DLD1 (cell line): ENCODE results near the gene GNA12.

ENCODE experiments used
- in situ Hi-C: cut with HindIII; loops from 2 replicates; pipeline ENCODE4 v1.10.0; 2017; ENCODE audit warnings: low sequenced_read_pairs

GNA12 gene

DNA sequence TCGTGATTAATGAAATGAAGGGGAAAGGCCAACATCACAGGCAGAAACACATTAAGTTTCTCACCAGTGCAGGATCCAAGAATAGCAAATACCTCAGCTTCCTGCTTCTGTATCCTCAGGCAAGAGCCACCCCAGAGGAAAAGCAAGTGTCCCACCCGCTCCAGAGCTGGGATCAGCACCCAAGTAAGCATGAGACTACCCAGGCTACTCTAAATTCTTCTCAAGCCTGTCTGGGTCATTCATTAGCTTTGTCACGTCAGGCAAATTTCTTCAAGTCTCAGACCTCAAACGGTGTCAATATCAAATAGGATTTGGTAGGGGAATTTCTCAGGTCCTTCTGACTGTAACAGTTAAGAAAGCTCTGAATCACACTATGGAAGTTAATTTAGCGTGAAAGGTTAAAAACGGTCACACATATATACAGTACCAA, 59.0 kb downstream of the GNA12 start:
- in situ Hi-C loops: no loop called here

DNA sequence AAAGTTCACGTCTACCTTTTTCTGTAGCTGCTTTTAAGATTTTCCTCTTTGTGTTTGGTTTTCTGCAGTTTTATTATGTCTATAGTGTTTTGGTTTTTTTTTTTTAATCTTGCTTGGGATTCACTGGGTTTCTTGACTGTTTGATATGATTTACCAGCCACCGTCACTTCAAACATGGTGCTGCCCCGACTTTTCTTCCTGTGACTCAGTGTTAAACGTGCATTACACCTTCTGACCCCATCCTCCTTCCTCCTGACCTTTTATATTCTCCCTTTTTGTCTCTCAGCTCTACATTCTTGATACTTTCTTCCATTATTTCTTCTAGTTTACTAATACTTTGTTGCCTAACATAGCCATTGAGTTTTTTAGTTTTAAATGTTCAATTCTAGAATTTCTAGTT, 61.5 kb downstream of the GNA12 start:
- in situ Hi-C loops: no loop called here

DNA sequence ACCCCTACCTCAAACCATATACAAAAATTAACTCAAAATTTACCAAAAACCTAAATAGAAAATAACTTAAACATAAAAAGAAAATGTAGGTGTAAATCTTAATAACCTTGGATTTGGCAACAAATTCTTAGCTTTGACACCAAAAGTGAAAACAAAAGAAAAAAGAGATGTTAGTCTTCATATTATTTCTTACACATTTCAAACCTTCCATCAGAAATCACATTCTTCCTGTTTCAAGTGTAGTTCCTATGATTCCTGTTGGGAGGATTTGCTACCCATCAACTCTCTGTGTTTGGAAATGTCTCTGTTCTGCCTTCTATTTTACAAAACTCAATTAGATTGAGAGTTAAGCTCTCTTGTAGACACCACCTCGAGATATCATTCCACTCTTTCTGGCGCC, 62.0 kb downstream of the GNA12 start:
- in situ Hi-C loops: no loop called here

DNA sequence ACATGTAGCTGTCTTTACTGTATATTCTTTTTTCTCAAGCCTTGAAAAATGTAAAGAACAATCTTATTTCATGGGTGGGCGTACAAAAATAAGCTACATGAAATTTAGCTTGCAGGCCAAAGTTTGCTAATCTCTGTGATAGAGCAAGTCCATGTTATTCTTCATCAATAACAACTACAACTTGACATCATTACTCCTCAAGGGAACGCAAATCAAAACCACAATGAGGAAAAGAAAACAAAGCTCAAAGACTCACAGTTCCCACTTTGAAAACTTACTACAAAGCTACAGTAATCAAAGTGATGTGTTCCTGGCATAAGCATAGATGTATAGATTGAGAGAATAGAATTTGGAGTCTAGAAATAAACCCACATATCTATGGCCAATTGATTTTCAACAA, 62.5 kb downstream of the GNA12 start:
- in situ Hi-C loops: no loop called here

DNA sequence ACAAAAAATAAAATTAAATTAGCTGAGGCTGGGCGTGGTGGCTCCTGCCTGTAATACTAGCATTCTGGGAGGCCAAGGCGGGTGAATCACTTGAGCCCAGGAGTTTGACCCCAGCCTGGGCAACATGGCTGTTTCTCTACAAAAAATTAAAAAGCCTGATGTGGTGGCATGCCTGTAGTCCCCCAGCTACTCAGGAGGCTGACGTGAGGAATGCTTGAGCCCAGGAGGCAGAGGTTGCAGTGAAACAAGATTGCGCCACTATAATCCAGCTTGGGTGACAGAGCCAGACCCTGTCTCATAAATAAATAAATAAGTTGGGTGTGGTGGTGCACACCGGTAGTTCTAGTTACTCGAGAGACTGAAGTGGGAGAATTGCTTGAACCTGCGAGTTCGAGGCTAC, 65.1 kb downstream of the GNA12 start:
- in situ Hi-C loops: no loop called here

DNA sequence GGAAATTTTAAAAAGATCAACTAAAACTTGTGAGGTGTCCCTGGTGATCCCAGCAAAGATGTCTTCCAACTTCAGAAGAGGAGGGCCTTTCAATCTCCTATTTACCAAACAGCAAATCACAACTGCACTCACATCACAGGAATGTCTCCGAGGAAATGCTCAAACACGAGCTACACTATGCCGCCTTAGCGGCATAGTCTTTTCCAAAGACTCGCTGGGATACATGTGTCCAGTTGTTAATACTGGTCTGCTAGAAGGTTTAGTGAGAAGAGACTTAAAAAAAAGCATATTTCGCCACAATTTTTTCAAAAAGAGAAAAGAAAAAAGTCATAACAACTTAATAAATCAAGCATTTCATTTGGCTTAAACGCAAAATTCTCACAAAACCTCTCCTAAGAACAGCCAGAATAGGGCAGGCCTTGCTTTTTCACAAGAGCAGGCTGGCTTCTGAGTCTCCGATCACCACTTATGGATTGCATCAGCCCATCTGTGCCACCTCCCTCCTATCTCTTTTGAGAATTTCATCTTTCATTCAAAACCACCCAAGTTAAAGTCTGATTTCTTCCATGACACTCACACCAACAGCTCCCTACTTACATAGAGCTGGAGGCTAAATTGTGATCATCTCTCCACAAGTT, 66.1 kb downstream of the GNA12 start:
- in situ Hi-C loops: no loop called here

DNA sequence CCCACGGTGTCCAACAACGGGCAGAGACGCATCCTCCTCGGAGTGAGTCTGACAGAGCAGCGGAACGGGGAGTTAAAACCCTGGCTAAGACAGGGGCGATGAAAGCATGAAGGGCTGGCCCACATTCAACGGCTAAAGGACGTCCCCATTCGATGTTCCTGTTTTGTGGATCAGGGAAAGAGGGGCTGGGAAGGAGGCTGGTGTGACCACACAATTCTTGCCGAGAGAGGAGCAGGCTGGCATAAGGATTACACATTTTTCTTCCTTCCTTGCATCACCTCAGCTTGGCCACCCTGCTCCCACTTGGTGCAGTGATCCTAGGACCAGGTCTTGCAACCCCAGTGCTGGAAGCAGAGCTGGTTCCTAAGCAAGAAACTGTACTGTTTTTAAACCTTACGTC, 67.7 kb downstream of the GNA12 start:
- in situ Hi-C loops: no loop called here

DNA sequence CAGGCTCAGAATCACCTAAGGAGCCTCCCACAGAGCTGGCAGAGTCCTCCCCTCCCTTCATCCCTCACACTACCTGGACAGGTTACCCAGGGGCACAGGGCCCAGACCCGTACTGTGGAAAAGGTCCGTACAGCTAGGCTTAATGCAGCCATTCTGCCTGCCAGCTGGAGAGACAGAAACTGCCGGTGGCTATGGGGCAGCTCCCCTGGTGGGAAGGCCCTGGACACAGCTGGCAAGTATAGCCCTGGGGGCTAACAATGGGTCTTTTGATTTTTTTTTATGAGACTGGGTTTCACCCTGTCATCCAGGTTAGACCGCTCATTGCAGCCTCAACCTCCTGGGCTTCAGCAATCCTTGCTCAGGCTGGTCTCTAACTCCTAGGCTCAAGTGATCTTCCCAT, 68.3 kb downstream of the GNA12 start:
- in situ Hi-C loops: no loop called here

DNA sequence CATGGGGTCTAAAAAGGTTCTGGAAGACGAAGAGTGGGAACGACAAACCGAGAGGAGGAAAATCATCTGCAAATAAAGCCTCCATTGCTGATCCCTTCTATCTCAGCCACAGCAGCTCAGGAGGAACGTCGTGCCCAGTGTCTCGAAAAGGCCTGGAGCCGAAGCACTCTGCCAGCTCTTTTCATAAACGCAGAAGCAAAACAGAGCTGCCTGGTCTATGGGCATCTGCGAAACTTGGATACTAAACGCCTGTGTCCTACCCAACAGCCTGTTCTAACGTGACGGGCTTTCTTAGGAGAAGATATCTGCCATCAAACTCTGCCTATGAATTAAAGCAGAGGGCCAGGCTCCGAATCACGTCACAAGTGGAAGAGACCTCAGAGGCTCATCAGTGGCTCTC, 68.7 kb downstream of the GNA12 start:
- in situ Hi-C loops: no loop called here

DNA sequence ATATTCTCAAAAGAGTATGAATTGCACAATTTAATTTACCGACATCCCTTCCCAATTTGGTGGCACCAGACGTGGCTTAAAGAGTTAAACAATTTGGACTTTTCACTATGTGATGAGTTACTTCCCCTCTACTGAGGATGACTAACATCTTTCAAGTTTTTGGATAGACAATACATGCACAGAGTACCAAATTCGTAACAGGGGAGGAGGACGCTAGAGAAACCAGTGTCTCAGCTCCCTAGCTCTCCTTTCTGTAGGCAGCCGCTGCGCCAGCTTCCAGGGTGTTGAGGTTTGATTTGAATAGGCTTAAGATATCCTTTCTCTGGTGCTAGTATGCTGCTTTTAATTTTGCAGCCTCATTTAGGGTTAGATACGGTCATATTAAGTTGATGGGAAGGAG, 69.2 kb downstream of the GNA12 start:
- in situ Hi-C loops: no loop called here

DNA sequence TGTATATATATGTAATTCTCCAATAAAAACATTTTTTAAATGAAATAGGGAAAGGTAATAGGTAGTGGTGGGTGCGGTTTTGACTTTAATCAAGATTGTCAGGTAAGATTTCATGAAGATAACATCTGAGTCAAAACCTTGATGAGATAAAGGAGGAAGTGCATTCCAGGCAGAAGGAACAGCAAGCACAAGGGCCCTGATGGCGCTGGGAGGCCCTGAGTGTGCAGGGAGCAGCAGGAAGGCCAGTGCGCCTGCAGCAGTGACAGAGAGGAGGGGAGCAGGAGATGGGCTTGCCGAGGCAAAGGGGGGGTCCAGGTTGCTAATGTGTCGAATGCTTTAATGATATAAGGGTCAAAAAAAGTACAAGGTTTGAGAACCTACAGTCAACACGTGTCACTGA, 69.8 kb downstream of the GNA12 start:
- in situ Hi-C loops: no loop called here

DNA sequence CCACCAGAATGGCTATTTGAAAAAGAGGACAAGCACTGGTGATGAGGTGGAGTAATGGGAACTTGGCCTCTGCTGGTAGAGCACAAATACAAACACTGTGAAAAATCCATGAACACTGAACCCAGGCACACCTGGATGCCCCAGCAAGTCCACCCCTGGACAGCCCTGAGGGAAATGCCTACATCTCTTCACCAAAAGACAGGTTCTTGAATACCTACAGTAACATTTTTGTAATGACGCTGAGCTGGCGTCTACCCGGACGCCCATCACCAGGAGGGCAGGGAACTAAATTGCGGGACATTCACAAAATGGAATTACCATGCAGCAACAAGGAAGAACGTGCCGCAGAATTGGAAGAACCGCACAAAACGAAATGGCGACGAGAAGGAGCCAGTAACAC, 70.5 kb downstream of the GNA12 start:
- in situ Hi-C loops: no loop called here

DNA sequence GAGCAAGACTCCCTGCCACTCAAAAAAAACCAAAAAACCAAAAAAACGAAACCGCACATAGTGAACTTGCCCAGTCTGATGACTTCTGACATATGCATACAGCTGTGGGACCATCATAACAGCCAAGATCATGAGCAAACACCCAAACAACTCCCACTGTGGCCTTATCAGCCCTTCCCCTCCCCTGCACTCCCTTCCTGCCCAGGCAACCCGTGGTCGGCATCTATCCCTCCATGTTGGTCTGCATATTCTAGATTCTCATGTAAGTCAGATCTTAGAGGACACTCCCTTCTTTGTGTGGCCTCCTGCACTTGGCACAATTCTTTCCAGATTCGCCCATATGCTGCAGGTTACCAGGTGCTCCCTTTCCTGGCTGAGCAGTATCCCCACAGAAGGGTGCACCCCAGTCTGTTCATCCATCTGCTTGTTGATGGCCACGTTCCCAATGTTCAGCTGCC, 72.8 kb downstream of the GNA12 start:
- in situ Hi-C loops: no loop called here

DNA sequence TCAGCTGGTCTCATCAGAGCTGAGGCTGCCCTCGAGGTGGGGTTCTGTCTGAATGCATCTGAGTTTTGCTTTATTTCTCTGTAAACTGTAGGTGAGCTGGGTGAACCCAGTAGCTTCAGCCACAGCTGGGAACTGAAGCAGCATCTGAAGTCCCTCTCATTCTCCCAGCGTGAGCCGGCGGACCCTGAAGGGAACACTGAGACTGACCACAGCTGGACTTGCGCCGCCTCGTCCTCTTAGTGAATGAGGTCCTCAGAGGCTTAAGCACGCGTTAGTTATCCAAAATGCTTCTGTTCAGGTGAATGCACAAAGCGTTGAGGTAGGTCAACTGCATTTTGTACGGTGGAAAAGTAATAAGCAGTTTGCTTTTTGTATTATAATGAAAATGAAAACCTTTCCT, 79.5 kb downstream of the GNA12 start:
- in situ Hi-C loops: no loop called here

DNA sequence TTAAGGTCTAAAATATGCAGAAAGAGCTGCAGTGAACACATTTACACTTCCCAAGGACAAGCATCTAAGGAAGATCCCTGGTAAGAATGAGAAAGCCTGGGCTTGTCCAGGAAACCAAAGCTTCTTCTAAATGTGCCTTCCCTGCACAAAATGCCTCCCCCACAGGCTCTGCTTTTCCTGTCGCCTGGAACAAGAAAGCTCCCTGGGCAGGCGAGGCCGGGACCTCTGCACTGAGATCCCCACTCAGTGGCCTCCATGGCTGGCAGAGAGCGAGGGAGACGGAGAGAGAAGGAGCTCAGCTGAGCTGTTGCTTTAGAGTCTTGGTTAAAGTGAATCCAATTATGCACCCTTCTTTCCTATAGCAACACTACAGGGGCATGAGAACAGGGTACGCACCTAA, 80.5 kb downstream of the GNA12 start:
- in situ Hi-C loops: no loop called here

DNA sequence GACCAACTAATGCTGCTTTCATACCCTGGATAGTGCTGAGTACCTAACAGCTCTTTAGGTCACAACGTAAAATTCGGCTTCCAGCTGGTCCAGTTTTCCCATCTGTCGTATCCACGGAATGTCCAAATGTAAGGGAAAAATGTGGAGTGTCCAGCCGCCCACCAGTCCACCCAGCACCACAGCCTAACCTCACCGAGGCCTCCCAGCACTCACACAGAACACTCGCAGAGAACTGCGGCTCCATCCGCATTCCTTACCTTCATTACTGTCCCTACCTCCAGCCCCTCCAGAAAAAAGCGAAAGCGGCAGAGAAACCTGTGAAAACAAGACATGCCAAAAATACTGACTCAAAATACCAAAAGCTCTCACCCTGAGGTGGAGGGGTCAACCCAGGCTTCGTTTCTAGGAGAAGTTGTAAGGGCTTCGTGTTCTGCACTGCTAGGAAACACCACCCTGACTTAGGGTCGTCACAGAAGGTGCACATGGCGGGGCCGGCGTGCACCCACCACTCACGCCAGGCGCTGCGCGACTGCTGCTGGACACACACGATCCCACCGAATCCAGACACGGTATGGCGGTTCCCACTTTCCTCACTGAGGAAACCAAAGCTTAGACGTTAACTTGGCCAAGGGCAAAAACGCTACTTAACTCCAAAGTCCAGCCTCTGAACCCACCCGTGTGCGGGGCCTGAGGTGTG, 82.2 kb downstream of the GNA12 start:
- in situ Hi-C loops: no loop called here

DNA sequence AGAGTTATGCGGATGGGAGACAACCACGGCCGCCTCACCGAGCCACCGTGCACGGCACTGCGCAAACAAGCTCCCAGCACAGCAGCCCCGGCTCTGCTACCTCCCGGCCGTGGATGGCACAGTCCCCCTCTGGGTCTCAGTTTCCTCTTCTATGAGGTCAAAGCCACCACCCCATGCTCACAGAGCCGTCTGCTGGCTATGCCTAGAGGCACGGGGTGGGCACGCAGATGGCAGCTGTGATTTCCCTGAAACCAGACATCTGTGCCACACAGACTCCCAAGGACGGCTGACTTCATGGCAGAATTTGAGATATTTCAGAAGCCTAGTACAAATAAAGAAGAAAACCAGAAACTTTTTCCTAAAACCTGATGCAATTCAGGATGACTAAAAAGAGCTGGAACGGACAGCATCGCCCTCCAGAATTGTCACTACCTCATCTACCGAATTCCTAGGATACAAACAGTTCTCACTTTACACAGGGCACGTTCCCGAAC, 82.9 kb downstream of the GNA12 start:
- in situ Hi-C loops: no loop called here

DNA sequence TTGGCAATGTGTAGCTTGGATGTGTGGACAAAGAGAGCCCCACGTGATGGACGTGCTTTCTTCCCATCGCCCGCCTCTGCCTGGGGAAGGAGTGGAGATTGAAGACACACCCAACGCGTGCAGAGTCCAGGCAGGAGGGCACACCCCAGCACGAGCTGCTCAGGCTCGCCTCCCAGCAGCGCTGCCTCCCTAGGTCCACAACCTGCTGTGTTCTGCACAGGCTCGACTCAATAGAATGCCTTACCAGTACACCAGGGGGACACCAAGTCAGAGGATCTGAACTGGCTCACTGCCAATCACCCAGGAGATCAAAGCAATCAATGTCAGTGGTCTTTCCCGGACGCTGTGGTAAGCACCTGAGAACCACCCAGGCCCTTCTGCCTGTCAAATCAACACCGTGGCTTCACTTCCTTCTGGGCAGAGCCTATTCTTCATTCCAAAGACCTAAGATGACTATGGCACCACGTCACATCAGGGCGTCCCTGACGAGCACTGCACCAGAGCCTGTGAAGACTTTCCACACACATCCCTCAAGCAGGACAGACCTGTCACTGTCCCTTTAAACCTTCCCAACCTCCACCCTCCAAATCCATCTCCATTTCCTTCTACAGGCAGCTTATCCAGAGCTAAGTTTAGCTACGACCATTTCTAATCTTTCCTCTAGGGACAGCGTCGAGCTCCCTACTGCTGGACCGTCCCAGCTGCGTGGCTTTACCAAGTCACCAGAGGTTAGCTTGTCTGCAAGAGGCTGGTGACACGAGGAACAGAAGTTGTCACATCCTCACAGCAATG, 83.8 kb downstream of the GNA12 start:
- in situ Hi-C loops: no loop called here

DNA sequence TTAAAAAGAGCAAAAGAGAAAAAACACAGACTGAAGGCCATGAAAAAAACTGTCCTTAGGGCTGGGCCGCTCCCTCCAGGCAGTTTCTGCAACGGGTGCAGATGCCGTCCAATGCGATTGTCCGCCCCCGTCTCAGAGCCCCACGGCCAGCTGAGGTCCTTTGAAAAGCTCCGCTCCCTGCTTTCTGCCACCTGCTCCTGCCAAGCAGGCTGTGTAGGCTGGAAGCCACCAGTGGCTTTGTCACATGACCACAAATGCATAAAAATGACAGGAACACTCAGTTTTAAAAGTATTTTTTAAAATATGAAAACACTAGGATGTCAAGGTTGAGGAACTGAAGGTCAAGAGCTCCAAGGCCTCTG, 84.4 kb downstream of the GNA12 start:
- in situ Hi-C loops: no loop called here

DNA sequence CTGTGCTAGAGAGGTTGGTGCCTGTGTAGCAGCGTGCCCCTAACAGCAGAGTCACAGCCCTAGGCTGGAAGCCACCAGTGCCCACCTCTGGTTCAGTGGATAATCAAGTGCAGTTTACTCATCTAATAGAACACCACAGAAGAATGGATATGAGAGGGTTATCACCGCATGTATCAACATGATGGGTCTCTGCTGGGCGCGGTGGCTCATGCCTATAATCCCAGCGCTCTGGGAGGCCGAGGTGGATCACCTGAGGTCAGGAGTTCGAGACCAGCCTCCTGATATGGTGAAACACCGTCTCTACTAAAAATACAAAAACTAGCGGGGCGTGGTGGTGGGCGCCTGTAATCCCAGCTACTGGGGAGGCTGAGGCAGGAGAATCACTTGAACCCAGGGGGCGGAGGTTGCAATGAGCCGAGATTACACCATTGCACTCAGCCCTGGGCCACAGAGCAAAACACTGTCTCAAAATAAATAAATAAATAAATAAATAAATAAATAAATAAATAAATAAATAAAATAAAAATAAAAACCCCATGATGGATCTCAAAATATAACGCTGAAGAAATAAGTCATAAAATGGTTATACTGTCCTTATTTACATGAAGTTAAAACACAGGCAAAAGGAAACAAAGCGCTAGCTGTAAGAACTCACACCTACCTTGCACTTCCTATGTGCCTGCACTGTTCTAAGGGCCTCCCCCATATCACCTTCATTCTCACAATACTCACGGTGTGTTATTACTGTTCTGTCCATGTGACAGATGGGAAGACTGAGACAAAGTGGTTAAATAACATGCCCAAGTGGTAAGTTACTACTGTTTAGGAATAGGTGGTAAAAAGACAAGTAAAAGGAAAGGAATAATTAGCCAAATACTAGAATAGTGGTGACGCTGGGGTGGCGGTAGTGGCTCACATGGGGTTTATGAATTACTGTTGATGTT, 85.2 kb downstream of the GNA12 start:
- in situ Hi-C loops: no loop called here
